GM21390 (cell line): ENCODE measurements around the gene MINDY2.
A peak's percentile ranks its signal among the peaks of the same experiment; 100 is the strongest.

Experiments
- ATAC-seq: cut with Tn5 transposase; IDR thresholded peaks from one replicate; pipeline ENCODE4 v1.9.1; 2021; ENCODE audit not compliant: unreplicated experiment

The MINDY2 gene, protein sequence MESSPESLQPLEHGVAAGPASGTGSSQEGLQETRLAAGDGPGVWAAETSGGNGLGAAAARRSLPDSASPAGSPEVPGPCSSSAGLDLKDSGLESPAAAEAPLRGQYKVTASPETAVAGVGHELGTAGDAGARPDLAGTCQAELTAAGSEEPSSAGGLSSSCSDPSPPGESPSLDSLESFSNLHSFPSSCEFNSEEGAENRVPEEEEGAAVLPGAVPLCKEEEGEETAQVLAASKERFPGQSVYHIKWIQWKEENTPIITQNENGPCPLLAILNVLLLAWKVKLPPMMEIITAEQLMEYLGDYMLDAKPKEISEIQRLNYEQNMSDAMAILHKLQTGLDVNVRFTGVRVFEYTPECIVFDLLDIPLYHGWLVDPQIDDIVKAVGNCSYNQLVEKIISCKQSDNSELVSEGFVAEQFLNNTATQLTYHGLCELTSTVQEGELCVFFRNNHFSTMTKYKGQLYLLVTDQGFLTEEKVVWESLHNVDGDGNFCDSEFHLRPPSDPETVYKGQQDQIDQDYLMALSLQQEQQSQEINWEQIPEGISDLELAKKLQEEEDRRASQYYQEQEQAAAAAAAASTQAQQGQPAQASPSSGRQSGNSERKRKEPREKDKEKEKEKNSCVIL

DNA sequence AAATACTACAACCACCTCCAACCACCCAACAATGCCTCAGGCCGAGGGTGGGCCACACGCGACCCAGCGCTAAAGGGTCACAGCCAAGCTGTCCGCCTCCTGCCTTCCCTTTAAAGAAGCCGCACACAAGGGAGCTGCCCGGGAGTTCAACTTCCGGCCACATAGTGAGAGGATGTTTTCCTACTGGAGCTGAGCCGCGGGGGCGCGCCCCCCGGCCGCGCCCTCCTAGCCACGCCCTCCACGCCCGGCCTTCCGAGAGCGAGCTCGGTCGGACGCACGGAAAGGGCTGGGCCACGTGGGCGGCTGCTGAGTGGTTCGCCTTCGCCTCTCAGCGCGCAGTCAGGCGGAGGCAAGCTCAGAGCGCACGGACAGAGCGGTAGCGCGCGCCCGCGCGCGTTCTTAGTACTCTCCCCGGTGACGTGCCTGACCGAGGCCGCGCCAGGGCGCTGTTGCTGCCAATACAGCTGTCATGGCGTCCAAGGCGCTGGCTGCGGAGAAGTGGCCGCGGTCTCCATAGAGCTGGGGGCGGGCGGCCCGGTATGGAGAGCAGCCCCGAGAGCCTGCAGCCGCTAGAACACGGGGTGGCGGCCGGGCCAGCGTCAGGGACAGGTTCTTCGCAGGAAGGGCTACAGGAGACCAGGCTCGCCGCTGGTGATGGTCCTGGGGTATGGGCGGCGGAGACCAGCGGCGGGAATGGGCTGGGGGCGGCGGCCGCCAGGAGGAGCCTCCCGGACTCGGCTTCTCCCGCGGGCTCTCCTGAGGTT, at the start of gene MINDY2:
MINDY2 (plus strand) TSS at position 446 of the 764 bp plus-strand sequence; CDS start at position 540, 94 bp downstream.
- ATAC-seq, result peak; percentile 92

DNA sequence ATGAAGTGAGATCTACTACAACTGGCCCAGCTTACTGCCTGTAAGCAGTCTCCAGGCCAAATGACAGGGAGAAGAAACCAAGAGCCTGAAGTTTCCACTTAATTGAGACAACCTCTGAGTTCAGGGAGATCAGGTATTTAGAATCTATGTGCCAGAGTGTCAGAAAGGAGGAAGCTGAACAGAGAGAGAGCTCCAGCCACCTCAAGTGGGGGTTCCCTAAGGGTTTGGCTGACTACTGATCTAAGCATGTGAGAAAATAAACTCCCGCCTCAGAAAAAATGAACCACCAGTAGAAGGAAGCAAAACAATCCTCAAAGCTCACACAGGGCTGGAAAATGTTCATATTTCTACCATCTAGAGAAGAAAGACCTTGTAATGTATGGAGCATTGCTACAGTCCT, 46.6 kb upstream of the MINDY2 start:
- peak; percentile 77 for ATAC-seq

DNA sequence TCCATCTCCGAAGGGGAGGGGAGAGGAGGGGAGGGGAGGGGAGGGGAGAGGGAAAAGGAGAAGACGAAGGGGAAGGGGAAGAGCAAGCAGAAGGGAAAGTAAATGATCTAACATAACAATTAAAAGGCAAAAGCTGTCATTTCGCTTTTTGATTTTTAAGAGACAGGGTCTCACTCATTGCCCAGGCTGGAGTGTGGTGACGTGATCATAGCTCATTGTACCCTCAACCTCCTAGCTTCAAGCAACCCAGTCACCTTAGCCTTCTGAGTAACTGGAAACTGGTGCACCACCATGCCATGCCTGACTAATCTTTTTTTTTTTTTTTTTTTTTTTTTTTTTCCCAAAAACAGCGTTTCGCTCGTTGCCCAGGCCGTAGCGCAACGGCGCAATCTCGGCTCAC, 44.2 kb upstream of the MINDY2 start:
- no peak for ATAC-seq

DNA sequence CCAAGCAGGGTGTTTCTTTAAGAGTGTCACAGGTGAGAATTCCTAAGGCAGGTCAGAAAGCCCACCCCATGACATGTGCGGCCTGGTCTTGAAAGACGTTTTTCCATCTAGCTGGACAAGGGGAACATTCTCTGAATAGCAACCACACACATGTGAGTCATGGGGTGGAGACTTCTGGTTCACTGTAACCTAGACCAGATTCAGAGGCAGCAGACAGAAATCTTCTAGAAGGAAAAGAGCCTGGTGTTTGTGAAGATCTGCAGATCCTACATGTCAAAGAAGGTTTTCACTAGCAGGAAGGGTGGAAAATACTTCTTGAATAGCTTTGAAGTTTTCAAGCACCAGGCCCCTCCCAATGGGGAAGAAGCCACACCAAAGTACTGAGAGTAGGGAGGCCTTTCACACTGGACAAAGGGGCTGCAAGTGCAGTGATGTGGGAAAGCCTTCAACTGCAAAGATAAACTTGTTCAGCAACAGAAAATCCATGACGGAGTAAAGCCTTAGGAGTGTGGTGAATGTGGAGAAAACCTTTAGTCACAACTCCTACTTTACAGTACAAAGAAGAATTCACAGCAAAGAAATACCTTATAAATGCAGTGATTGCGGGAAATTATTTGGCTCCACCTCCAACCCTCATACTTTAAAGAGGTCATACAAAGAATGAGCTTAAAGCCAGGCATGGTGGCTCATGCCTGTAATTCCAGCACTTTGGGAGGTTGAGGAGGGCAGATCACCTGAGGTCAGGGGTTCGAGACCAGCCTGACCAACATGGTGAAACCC, 39.2 kb upstream of the MINDY2 start:
- no peak for ATAC-seq

DNA sequence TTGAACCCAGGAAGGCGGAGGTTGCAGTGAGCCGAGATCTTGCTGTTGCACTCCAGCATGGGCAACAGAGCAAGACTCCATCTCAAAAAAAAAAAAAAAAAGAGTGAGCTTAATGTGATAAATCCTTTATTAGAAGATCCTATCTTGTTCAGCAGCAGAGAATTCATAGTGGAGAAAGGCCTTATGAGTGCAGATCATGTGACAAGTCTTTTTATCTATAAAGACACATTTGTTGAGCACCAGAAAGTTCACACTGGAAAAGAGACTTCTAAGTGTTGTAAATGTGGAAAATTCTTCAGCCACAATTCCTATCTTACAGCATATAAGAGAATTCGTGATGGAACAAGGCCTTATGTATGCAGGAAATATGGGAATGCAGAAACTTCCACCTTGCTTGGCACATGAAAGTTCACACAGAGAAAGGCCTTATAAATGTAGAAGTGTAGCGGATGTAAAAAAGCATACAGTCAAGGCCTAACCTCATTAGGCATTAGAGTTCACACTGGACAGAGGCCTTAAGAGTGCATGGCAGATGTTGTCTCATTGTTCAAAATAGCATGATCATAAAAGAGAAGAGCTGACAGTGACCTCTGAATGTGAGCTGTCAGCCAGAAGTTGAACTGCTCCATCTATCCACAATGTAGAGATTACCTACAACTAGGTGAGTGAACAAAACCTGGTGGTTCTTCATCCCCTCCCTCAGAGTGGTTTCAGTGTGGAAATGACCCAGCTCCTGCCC, 38.3 kb upstream of the MINDY2 start:
- no peak for ATAC-seq

DNA sequence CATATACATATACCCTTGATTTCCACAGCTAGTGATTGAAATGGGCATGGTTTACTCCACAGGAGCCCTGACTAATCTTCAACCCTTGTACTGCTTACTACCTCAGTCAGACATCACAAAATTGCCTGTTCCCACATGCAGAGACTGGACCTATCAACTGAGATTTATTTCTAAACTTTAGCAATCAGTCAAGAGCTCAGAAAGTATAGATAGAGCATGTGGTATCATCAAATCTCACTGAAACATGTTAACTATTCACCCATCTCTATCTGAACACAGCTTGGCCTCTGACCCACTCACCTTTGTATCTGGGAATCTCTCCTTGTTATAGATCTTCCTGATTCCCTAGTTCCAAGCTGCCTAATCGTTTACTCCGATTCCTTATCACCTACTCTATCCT, 36.2 kb upstream of the MINDY2 start:
- ATAC-seq, result no peak

DNA sequence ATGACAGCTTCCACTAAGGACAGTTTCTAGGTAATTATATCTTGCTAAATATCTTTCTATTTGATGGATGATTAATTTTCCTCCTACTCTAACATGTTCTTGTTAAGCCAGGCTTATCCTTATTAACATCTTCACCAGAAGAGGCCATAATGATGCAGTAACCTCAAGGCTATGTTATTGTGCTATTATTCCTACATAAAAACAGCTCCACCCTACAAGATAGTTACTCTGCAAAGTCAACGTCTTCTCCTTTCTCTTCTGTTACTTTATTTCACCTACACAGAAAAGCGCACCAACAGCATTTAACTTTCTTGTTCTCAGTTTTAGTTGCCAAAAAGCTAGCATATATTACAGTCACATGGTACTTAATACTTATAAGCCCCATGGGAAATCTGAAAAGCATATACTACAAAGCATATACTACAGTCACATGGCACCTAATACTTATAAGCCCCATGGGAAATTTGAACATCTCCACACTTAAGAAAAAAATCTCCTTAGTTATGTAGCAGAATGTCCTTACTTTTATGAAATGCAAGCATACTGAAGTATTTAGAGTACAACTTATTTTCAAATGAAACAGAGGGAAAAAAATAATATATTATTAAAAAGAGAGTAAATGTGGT, 35.0 kb upstream of the MINDY2 start:
- ATAC-seq, result no peak

DNA sequence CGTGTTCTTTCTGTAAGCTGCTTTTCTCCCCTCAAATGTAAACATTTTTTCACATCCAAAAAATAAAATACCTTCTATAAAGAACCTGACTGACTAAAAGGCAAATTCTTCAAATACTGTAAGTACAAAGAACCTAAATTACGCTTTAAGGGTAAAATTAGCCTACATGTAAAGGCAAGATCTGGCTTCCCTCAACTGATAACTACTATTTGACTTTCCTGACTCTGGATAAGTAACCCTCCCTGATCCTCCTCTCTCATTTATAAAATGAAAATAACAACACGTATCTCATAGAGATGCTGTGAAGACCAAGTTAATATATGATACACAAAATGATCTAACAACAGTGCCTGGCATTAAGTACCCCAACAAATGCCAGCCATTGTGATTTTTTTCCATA, 33.8 kb upstream of the MINDY2 start:
- ATAC-seq, result no peak

DNA sequence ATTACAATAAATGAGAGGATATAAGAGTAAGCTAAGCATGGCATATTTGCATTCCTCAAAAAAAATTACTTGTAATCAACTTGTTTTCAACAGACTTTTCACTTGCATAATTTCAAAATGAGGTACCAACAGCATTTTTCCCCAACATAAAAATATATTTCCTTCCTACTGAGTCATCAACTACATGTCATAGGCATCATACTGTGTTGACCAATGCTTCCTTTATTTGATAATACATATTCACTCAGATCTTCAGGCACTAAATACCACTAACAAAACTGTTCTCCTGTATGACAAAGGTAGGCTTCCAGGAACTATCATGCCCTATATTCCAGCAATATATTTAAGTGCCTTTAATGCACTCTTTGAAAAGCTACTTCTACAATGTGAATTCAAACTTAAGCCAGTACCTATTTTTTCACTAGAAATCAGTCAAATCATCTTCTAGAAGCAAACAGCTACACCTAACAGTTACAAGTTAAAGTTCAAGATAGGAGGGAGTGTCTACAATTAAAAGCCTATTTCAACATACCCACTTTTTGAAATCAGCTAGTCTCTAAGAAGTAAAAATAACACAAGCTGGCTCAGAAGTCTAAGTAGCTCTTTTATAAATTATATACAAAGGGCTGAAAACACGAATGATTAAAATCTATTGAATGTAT, 32.9 kb upstream of the MINDY2 start:
- ATAC-seq, result no peak

DNA sequence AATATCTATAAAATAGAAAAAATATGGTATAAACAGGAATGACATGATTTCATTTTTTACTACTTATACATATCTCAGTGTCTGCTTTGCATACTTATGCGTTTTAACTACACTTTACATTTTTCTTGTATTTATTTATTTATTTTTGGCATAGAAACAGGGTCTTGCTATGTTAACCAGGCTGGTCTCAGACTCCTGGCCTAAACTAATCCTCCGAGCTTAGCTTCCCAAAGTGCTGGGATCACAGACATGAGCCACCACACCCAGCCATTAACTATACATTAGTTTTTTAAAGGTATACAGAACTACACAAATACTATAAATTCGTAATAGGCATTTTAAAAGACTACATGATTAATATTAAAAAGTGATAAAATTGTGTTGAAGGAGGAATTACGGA, 30.7 kb upstream of the MINDY2 start:
- ATAC-seq, result no peak

DNA sequence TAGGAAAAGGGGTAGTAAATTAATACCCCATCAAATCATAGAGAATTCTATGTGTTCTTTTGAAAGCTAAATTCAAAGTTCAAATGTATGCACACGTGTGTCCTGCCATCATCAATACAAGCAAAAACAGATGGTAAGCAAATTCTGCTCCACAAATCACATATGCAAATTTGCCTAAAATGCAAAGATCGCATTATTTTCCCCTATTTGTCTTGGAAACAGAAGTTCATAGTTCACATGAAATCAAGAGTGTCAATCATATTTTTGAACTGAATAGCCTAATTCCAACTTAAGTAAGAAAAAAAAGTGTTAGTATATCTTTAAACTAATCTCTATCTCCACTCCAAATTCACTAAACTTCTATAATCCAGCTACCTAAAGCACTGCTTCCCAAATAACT, 30.1 kb upstream of the MINDY2 start:
- ATAC-seq, result no peak

DNA sequence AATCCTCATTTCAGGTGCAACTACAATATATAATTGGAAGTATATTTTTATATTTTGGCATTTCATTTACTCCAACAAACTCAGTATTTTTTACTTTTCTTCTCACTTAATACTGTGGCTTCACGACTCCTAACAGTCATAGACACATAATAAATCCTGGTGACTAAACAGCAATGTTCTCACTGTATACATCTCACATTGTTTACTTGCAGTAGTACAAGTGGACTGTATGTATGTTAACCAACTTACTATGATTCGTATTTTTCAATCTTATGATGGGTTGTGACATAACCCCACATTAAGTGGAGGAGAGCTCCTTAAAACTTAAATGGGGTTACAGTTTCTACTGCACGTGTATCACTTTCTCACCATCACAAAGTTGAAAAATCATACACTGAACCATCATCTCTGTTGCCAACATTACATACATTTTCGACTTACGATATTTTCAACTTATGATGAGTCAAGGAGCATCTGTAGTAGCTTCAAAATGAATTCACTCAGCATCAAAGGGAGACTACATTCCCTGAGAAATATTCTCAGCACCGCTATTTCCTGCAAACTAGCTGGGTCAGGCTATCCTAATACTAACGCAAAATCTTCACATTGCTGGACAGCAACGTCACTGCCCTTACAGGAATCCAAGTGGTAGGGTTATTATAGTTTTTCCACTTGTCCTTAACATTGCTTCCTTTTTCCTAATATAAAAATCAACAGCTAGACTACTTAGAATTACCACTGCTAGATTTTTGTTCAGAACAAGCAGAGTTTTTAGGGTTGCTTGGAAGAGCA, 28.9 kb upstream of the MINDY2 start:
- ATAC-seq, result no peak

DNA sequence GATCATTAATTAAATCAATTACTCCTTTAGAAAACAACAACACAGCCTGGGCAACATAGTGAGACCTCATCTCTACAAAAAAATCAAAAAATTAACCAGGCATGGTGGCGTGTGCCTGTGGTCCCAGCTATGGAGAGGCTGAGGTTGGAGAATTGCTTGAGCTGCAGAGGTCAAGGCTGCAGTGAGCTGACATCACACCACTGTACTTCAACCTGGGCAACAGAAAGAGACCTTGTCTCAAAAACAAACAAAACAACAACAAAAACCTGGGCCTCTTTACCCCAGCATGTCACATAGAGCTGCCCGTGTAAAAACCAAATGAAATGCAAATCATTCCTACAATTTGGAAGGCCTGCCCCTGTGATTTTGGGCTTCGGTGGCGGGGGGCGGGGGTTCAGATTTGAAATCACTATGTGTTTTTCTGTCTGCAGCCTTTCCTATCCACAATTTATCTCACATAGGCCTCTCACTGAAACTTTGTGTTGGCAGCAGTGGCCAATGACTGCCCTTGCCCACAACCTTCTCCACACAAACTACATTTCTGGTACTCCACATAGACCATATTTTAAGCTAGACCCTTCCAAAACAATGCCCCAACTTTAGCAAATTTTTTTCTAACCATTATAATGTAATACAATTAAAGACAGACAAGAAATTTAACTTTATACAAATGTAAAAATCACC, 28.1 kb upstream of the MINDY2 start:
- no peak for ATAC-seq

DNA sequence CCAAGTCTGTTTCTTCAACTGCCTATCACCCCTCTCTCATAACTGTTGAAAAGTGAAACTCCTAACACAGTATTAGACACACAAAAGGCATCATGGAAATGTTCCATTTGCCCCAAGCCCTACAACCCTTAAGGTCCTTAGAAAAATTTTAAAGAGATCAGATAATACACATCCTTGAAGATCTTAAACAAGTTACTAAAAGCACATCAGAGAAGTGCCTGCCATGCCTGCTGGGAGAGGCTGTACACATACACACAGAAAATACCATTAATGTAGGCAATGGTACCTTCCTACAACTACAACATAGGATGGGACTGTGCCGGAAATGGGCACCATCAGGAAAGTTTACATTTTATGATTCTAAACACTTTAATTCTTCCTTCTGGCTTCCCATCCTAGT, 24.9 kb upstream of the MINDY2 start:
- ATAC-seq, result no peak

DNA sequence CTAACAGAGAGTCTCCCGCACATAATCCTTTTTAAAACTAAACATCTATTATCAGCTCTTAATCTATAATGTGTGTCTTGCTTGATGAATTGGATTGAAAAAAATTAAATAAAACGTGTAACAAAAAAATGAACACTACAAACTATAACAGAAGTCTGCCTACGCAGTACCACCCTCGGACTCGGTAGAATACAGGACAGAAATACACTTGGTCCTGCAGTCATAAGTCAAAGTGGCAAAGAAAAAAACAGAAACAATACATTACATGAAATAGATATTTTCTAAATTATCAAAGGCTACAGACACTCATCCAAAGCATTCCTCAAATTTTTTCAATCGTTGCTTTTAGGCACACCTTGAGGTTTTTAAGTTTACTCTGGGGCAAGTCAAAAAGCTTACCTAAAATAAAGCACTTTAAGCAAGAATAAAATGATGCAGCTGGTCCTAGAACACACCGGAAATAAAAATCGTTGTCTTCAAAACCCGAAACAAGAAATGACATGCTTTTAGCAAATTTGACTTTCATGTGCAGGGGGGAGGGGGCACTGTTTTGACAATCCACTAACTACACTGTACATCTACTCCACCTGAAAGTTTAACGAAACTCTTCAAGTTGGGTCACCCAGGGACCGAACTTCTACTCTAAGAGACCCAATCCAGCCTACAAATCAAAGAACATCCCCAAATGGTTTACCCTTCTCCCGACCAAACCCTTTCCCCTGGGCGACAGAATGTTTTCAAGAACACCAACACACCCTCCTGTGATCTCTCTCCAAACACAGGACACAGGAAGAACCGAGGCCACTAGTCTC, 22.9 kb upstream of the MINDY2 start:
- peak; percentile 8 for ATAC-seq

DNA sequence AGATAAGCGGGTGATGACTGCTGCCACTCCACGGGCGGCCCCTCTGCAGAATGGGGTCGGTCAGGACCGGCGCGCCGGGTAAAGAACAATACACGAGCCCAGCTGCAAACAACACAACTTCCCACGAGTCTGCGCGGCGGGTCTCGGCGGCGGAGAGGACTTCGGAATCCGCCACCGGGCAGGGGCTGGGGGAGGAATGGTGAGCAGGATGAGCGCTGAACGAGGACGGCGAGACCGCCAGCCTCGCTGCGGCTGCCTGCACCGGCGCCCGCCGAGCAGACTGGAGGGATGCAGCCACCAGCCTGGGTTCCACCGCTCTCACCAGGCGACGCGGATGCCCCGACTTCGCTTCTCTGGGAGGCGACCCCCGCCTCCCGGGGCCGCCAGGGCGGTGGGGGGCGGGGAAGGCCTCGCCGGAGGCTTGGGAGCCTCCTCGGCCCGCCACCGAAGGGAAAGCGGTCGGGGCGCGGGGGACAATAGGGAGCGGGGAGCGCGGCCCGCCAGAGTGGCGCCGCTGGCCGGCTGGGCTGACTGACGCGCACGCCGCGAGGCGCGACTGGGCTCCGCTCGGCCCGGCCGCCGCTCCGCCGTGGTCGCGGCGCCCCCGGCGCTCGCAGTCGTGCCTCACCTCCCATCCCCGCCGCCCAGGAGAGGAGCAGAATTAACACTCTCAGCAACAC, 22.1 kb upstream of the MINDY2 start:
- ATAC-seq, result peak; percentile 26
